HepG2 (cell line): ENCODE measurements around the gene OGFOD3. TPM values are rescaled to one million over a fixed set of nuclear protein-coding genes. Genes with fewer than 3 reads are reported as not detected.

Source experiments
- ATAC-seq: fragments of 200-7000 bp; cut with Tn5 transposase; 3 replicates; pipeline ENCODE4 v1.9.1; 2020; ENCODE audit warnings: mild to moderate bottlenecking, moderate library complexity
- BruUV-seq: library from RNA; stranded (reverse); fragments of 400-500 nt; replicated peaks from 2 replicates; lab custom pipeline; 2021; lab: Mats Ljungman, UMichigan
- CTCF ChIA-PET: fragments of 300-600 bp; formaldehyde crosslinking; extraction: SDS; loops from one replicate; lab custom pipeline; 2021; ENCODE audit warnings: low total read pairs, inconsistent platforms, low intra/inter-chr PET ratio; lab: Yijun Ruan, JAX
- POLR2A ChIA-PET: fragments of 350-600 bp; sonication (Branson Sonifier 250); formaldehyde crosslinking; loops from one replicate; lab custom pipeline; 2020; ENCODE audit warnings: antibody characterized with exemption, inconsistent platforms; lab: Yijun Ruan, JAX
- DNase-seq: peaks from one replicate; pipeline ENCODE4 v3.0.0-alpha.2; 2015; ENCODE audit warnings: low spot score
- FAIRE-seq: peaks from 3 replicates; lab custom pipeline; 2011; peaks lifted over from hg19 to GRCh38; lab: Jason Lieb, UNC
- H2AFZ ChIP-seq: one replicate; pipeline ENCODE4 v1.6.1; 2011; ENCODE audit warnings: low read length, inconsistent platforms
- H3K27ac ChIP-seq: fragments of 300-600 bp; 3 replicates; pipeline ENCODE4 v1.8.0; 2011; ENCODE audit warnings: mixed run types, mild to moderate bottlenecking, mixed read lengths, low read length, inconsistent platforms; ENCODE audit not compliant: insufficient read depth; ENCODE audit errors: extremely low read length
- H3K27me3 ChIP-seq, 2 experiments: fragments of 200-600 bp in 1 of 2; 2 replicates in 1 of 2; 3 replicates in 1 of 2; pipeline versions ENCODE4 v1.6.0 to v1.8.0; 2011; ENCODE audit warnings: low read length in 2 of 2, mild to moderate bottlenecking in 2 of 2, moderate library complexity in 2 of 2, inconsistent platforms in 1 of 2; ENCODE audit not compliant: insufficient read depth in 2 of 2, control insufficient read depth in 1 of 2
- H3K36me3 ChIP-seq, 2 experiments: fragments of 200-600 bp in 1 of 2; replicated peaks in 1 of 2; 2 replicates in 1 of 2; 3 replicates in 1 of 2; pipeline versions ENCODE4 v1.5.1 to v1.8.0; 2011; ENCODE audit warnings: low read length in 2 of 2, inconsistent platforms in 1 of 2; ENCODE audit not compliant: insufficient read depth in 2 of 2, control insufficient read depth in 1 of 2
- H3K4me1 ChIP-seq: 2 replicates; pipeline ENCODE4 v1.5.1; 2012; ENCODE audit warnings: low read length, inconsistent platforms; ENCODE audit not compliant: insufficient read depth
- H3K4me2 ChIP-seq: 2 replicates; pipeline ENCODE4 v1.6.0; 2011; ENCODE audit warnings: low read depth, low read length, inconsistent platforms
- H3K4me3 ChIP-seq, 3 experiments: fragments of 200-600 bp in 1 of 3; sonication (generic), shearing (Covaris generic) in 1 of 3; replicated peaks in 1 of 3; 2 replicates each; pipeline ENCODE4 v1.5.1; 2011 to 2016; ENCODE audit warnings: low read length in 3 of 3, inconsistent platforms in 2 of 3, low read depth in 2 of 3, mild to moderate bottlenecking in 2 of 3, control low read depth in 1 of 3, mixed read lengths in 1 of 3; ENCODE audit not compliant: insufficient read depth in 1 of 3
- H3K79me2 ChIP-seq: one replicate; pipeline ENCODE4 v1.6.1; 2011; ENCODE audit warnings: low read length, inconsistent platforms; ENCODE audit not compliant: insufficient read depth
- H3K9ac ChIP-seq: 2 replicates; pipeline ENCODE4 v1.6.0; 2011; ENCODE audit warnings: mild to moderate bottlenecking, low read depth, low read length, inconsistent platforms; ENCODE audit not compliant: insufficient read depth
- H3K9me3 ChIP-seq: 2 replicates; pipeline ENCODE4 v1.5.1; 2012; ENCODE audit warnings: mild to moderate bottlenecking, low read length
- H4K20me1 ChIP-seq: 2 replicates; pipeline ENCODE4 v1.6.0; 2011; ENCODE audit warnings: inconsistent platforms, mild to moderate bottlenecking, low read length, moderate library complexity; ENCODE audit not compliant: insufficient read depth
- BCL6 ChIP-seq: IDR thresholded peaks from 2 replicates; pipeline ENCODE4 v1.6.1; 2016; ENCODE audit warnings: missing genetic modification reagents, missing compliant biosample characterization
- HOXA3 ChIP-seq: sonication (generic); formaldehyde crosslinking; IDR thresholded peaks from 2 replicates; pipeline ENCODE4 v1.5.0; 2020; ENCODE audit warnings: missing genetic modification reagents
- HOXA5 ChIP-seq: sonication (generic); formaldehyde crosslinking; IDR thresholded peaks from 2 replicates; pipeline ENCODE4 v1.4.0; 2020; ENCODE audit warnings: missing genetic modification reagents
- JUND ChIP-seq: sonication (generic); formaldehyde crosslinking; IDR thresholded peaks from 2 replicates; pipeline ENCODE4 v1.8.0; 2022; ENCODE audit warnings: mild to moderate bottlenecking, missing genetic modification reagents
- KLF13 ChIP-seq: sonication (generic); formaldehyde crosslinking; IDR thresholded peaks from 2 replicates; pipeline ENCODE4 v1.4.0; 2020; ENCODE audit warnings: mild to moderate bottlenecking, missing genetic modification reagents
- MED1 ChIP-seq: sonication (generic); formaldehyde crosslinking; IDR thresholded peaks from 2 replicates; pipeline ENCODE4 v1.4.0; 2020; ENCODE audit warnings: missing genetic modification reagents
- PHB2 ChIP-seq: fragments of 450-650 bp; IDR thresholded peaks from 2 replicates; pipeline ENCODE4 v1.6.1; 2018; ENCODE audit not compliant: partially characterized antibody
- TMF1 ChIP-seq: sonication (generic); formaldehyde crosslinking; IDR thresholded peaks from 2 replicates; pipeline ENCODE4 v1.8.1; 2022; ENCODE audit warnings: low read depth, missing genetic modification reagents
- ZBTB38 ChIP-seq: sonication (generic); formaldehyde crosslinking; IDR thresholded peaks from 2 replicates; pipeline ENCODE4 v1.5.1; 2020; ENCODE audit warnings: mild to moderate bottlenecking, missing genetic modification reagents
- ZIK1 ChIP-seq: sonication (generic); formaldehyde crosslinking; IDR thresholded peaks from 2 replicates; pipeline ENCODE4 v1.5.0; 2020; ENCODE audit warnings: mild to moderate bottlenecking, low read depth, missing genetic modification reagents, borderline replicate concordance
- ZNF180 ChIP-seq: sonication (generic); formaldehyde crosslinking; IDR thresholded peaks from 2 replicates; pipeline ENCODE4 v1.4.0; 2020; ENCODE audit warnings: low read depth, missing genetic modification reagents, borderline replicate concordance
- ZNF251 ChIP-seq: sonication (generic); formaldehyde crosslinking; IDR thresholded peaks from 2 replicates; pipeline ENCODE4 v1.9.0; 2021; ENCODE audit warnings: mild to moderate bottlenecking, missing genetic modification reagents
- ZNF253 ChIP-seq: sonication (generic); formaldehyde crosslinking; IDR thresholded peaks from 2 replicates; pipeline ENCODE4 v1.8.0; 2022; ENCODE audit warnings: mild to moderate bottlenecking, missing genetic modification reagents, borderline replicate concordance
- ZNF572 ChIP-seq: sonication (generic); formaldehyde crosslinking; IDR thresholded peaks from 2 replicates; pipeline ENCODE4 v1.5.1; 2020; ENCODE audit warnings: mild to moderate bottlenecking, missing genetic modification reagents
- ZNF629 ChIP-seq: sonication (generic); formaldehyde crosslinking; conservative IDR thresholded peaks from 2 replicates; pipeline ENCODE4 v1.5.0; 2020; ENCODE audit warnings: missing genetic modification reagents
- ZNF792 ChIP-seq: IDR thresholded peaks from 2 replicates; pipeline ENCODE4 v1.6.1; 2016
- ZZZ3 ChIP-seq: sonication (generic); formaldehyde crosslinking; IDR thresholded peaks from 2 replicates; pipeline ENCODE4 v1.4.0; 2020; ENCODE audit warnings: missing genetic modification reagents, mild to moderate bottlenecking, borderline replicate concordance
- WGBS: methylation state at CpG from one replicate; pipeline ENCODE4 v1.1.6; 2017; ENCODE audit warnings: low lambda C conversion rate; 5-methylcytosine and 5-hydroxymethylcytosine counted together
- in situ Hi-C: cut with HindIII; loops from 2 replicates; pipeline ENCODE4 v1.10.0; 2017; ENCODE audit warnings: low pct_unique_long_range_greater_than_20kb; ENCODE audit not compliant: extremely low pct_ligation_motif_present
- intact Hi-C: fragments of 100-400 bp; cut with micrococcal nuclease; formaldehyde crosslinking; loops from one replicate; pipeline ENCODE4 v1.10.0; 2022; ENCODE audit not compliant: unreplicated experiment
- polyA plus RNA-seq, 8 experiments: library from polyadenylated mRNA; depleted of rRNA in 3 of 8; stranded (reverse) in 7 of 8; unstranded in 1 of 8; fragments of >200 nt; fragmentation: Illumina TruSeq in 4 of 8; extraction: Trizol in 4 of 8; gene quantifications; 2 replicates each; pipeline versions ENCODE4 v1.2.1 to v1.2.3, GENCODE V29; 2011 to 2016; ENCODE audit warnings: low read depth in 4 of 8, missing spikeins in 1 of 8, mixed read lengths in 1 of 8; ENCODE audit not compliant: insufficient read depth in 1 of 8
- total RNA-seq, 5 experiments: library from RNA; depleted of rRNA; stranded (reverse); fragments of >200 nt; fragmentation: Illumina TruSeq; extraction: Trizol; gene quantifications; 2 replicates each; pipeline ENCODE4 v1.2.3, GENCODE V29; 2016; ENCODE audit warnings: low read depth in 1 of 5
- TF ChIP-seq, protein P1 (sequence below): sonication (generic); formaldehyde crosslinking; IDR thresholded peaks from 2 replicates; pipeline ENCODE4 v1.4.0; 2020; ENCODE audit warnings: missing genetic modification reagents
- TF ChIP-seq, protein P2 (sequence below): sonication (generic); formaldehyde crosslinking; IDR thresholded peaks from 2 replicates; pipeline ENCODE4 v1.4.0; 2020; ENCODE audit warnings: mild to moderate bottlenecking, low read depth, missing genetic modification reagents
- TF ChIP-seq, protein P3 (sequence below), 2 experiments: sonication (generic) in 1 of 2; formaldehyde crosslinking in 1 of 2; IDR thresholded peaks; 2 replicates each; pipeline versions ENCODE4 v1.4.0 to v1.6.1; 2018 to 2020; ENCODE audit warnings: missing genetic modification reagents in 2 of 2, borderline replicate concordance in 1 of 2, low read depth in 1 of 2, mild to moderate bottlenecking in 1 of 2, missing biosample characterization in 1 of 2

OGFOD3 gene
- total and polyA plus RNA-seq, 2 of the 13 experiments (the other 11 are each of a cell fraction or from before 2014, with no cell fraction given), result 40.0 to 42.1 TPM

DNA sequence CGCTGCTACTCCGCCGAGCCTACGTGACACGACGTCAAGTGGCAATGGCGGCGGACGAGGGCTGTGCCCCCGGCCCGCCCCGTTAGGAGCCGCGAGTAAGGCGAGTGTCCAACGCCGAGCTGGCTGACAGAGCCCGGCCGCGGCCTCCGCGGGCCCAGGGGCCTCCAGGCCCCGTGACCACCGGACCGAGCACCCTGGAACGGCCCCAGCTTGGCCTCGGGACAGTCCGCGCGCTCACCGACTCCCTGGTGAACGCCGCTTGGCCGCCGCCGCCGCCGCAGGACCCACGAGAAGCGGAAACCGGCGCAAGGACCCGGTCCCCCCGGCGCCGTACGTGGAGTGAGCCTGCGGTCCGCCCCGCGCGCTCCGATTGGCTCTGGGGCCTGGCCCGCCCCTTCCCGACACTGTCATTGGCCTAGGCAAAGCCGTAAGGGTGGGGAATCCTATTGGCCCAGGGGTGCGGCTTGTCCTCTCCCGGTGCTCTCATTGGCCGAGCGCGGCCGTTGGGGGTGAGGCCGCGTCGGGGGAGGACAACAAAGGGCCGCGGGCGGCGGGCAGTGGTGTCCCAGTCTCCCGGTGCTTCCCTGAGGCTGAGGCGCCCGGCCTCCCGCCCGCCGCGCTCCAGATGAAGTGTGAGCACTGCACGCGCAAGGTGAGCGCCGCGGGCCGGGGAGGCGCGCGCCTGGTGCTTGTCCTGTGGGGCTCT, 39.9 kb upstream of the OGFOD3 start, which contains the start of gene NARF:
Gene NARF (plus strand): TSS at position 563 of the 706 bp plus-strand sequence. CDS start 63 bp downstream, at position 626.
- Histone ChIP-seq H3K4me2 (peak within 1 kb of the TSS; percentile 99), H3K27ac (peak within 1 kb of the TSS; percentile 96), H2AFZ (no peak within 1 kb of the TSS), H4K20me1 (peaks cover 9% of the 10 kb centered on the region; the same call in 1 of the 2 replicates), H3K36me3 (peaks cover 7 to 27% of the 10 kb centered on the region in 2 experiments), H3K4me3 (peak within 1 kb of the TSS; percentile 85 to 99 (median 87)), H3K9ac (peak within 1 kb of the TSS; percentile 98), H3K27me3 (no peaks in the 10 kb centered on the region), H3K9me3 (no peaks in the 10 kb centered on the region), H3K4me1 (peaks cover 56% of the 10 kb centered on the region), H3K79me2 (peaks cover 10% of the 10 kb centered on the region)
- DNase-seq (peak; percentile 99), FAIRE-seq (peak; percentile 89), ATAC-seq (peak; percentile 96)
- ChIA-PET POLR2A (interaction anchor here (0.8 to 1.9 kb wide), 8 partner anchors 36 to 133 kb away, joined by 3 to 6 read pairs (median 4); partner anchors contain the start of gene FOXK2), CTCF (no interaction called here)
- intact Hi-C loops, result loop anchor here (1.0 to 2.0 kb wide), 4 partner anchors 8 to 96 kb away; partner anchors contain the start of genes CYBC1, HEXD and OGFOD3
- in situ Hi-C loops, result no loop called here
- WGBS, result under 1% methylated on average over 17 of the region's 85 CpGs
- BruUV-seq, result no TSS peak
- TF ChIP-seq, protein P1, sequence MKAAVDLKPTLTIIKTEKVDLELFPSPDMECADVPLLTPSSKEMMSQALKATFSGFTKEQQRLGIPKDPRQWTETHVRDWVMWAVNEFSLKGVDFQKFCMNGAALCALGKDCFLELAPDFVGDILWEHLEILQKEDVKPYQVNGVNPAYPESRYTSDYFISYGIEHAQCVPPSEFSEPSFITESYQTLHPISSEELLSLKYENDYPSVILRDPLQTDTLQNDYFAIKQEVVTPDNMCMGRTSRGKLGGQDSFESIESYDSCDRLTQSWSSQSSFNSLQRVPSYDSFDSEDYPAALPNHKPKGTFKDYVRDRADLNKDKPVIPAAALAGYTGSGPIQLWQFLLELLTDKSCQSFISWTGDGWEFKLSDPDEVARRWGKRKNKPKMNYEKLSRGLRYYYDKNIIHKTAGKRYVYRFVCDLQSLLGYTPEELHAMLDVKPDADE (CRISPR knock-in tag), result no peak
- TF ChIP-seq MED1 (CRISPR knock-in tag) (peak; percentile 74), ZIK1 (peak; percentile 66), ZNF629 (peak; percentile 38; the same call in 1 of the 2 replicates), ZNF572 (CRISPR knock-in tag) (0 out of 2 replicates have a peak, but pooled peaks have one; percentile 29), ZNF180 (CRISPR knock-in tag) (peak; percentile 75; the same call in 1 of the 2 replicates), PHB2 (no peak), ZNF253 (CRISPR knock-in tag) (peak; percentile 85; the same call in 1 of the 2 replicates), JUND (CRISPR knock-in tag) (no peak), ZBTB38 (CRISPR knock-in tag) (peak; percentile 90), BCL6 (CRISPR knock-in tag) (0 out of 2 replicates have a peak, but pooled peaks have one; percentile 10), HOXA5 (CRISPR knock-in tag) (peak; percentile 66), ZNF251 (CRISPR knock-in tag) (peak; percentile 64; the same call in 1 of the 2 replicates), HOXA3 (CRISPR knock-in tag) (peak; percentile 96), KLF13 (CRISPR knock-in tag) (0 out of 2 replicates have a peak, but pooled peaks have one; percentile 74), ZNF792 (peak; percentile 83), ZZZ3 (CRISPR knock-in tag) (peak; percentile 90), TMF1 (CRISPR knock-in tag) (peak; percentile 95)
- TF ChIP-seq, protein P2, sequence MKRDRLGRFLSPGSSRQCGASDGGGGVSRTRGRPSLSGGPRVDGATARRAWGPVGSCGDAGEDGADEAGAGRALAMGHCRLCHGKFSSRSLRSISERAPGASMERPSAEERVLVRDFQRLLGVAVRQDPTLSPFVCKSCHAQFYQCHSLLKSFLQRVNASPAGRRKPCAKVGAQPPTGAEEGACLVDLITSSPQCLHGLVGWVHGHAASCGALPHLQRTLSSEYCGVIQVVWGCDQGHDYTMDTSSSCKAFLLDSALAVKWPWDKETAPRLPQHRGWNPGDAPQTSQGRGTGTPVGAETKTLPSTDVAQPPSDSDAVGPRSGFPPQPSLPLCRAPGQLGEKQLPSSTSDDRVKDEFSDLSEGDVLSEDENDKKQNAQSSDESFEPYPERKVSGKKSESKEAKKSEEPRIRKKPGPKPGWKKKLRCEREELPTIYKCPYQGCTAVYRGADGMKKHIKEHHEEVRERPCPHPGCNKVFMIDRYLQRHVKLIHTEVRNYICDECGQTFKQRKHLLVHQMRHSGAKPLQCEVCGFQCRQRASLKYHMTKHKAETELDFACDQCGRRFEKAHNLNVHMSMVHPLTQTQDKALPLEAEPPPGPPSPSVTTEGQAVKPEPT (CRISPR knock-in tag), result 0 out of 2 replicates have a peak, but pooled peaks have one; percentile 73
- TF ChIP-seq, protein P3, sequence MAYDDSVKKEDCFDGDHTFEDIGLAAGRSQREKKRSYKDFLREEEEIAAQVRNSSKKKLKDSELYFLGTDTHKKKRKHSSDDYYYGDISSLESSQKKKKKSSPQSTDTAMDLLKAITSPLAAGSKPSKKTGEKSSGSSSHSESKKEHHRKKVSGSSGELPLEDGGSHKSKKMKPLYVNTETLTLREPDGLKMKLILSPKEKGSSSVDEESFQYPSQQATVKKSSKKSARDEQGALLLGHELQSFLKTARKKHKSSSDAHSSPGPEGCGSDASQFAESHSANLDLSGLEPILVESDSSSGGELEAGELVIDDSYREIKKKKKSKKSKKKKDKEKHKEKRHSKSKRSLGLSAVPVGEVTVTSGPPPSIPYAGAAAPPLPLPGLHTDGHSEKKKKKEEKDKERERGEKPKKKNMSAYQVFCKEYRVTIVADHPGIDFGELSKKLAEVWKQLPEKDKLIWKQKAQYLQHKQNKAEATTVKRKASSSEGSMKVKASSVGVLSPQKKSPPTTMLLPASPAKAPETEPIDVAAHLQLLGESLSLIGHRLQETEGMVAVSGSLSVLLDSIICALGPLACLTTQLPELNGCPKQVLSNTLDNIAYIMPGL (CRISPR knock-in tag; IDR thresholded peaks at IDR 0.05; ENCODE audit: borderline replicate concordance in 1 of 2, low read depth in 1 of 2), result peak; percentile 91 to 97
